Parietal lobe (tissue), 2 donors: Measurements from ENCODE around the gene C10orf67. TPM values are rescaled to one million over a fixed set of nuclear protein-coding genes. Genes with fewer than 3 reads are reported as not detected.

ENCODE experiments used
- small RNA-seq: library from RNA; depleted of rRNA; stranded (forward); fragments of <200 nt; gene quantifications from one replicate; pipeline ENCODE3, GENCODE V24; 2014; ENCODE audit warnings: low replicate concordance
- total RNA-seq: library from RNA; depleted of rRNA; stranded (reverse); fragments of >200 nt; gene quantifications from one replicate; pipeline ENCODE4 v1.2.3, GENCODE V29; 2014

C10orf67 gene
- 0.31 TPM for total RNA-seq

GRCh38 chr10:23344241-23344841, at the start of gene C10orf67:
C10orf67 (minus strand) TSS chr10:23344797; CDS start chr10:23344774, 23 bp downstream.

GRCh38 chr10:23191764-23192711, 152.6 kb downstream of the C10orf67 start, which contains the start of gene PTF1A:
PTF1A (plus strand) TSS chr10:23192312; CDS start chr10:23192531, 219 bp downstream.

Small RNA genes lying within 50 kb of the gene (small RNA-seq; reads per million reads assigned to genes)
- not detected for gene MIR1254-2
- not detected for gene RF00561

Other genes starting within 250 kb of the C10orf67 start
- gene MSRB2, start 249.2 kb downstream of the C10orf67 start, total RNA-seq, result 20.3 TPM
- gene PTF1A, start 152.5 kb downstream of the C10orf67 start, total RNA-seq, result not detected
- 13.8 TPM for gene OTUD1, start 94.3 kb upstream of the C10orf67 start, total RNA-seq